OCI-LY3 (cell line): Measurements from ENCODE around the gene OGFR.

Source experiments
- H2AFZ ChIP-seq: fragments of 200-600, 300-600 bp; shearing (Covaris generic); 2 replicates; pipeline ENCODE4 v1.6.0; 2014; ENCODE audit warnings: antibody characterized with exemption, low read depth, low read length
- H3K27ac ChIP-seq: fragments of 200-600, 300-600 bp; sonication (generic); 2 replicates; pipeline ENCODE4 v1.5.1; 2014; ENCODE audit warnings: mild to moderate bottlenecking, low read length, moderate library complexity, mixed read lengths
- H3K27me3 ChIP-seq: fragments of 200-600, 300-600 bp; sonication (generic); 2 replicates; pipeline ENCODE4 v1.6.1; 2014; ENCODE audit warnings: low read depth, low read length, mixed read lengths
- H3K36me3 ChIP-seq: fragments of 200-600, 300-600 bp; sonication (generic); replicated peaks from 2 replicates; pipeline ENCODE3; 2014; ENCODE audit warnings: low read depth, low read length, mixed read lengths
- H3K4me1 ChIP-seq: fragments of 300-600, 200-600 bp; sonication (generic); 2 replicates; pipeline ENCODE4 v1.6.1; 2014; ENCODE audit warnings: low read length, mixed read lengths
- H3K4me2 ChIP-seq: fragments of 200-600, 300-600 bp; sonication (generic); 2 replicates; pipeline ENCODE4 v1.6.1; 2014; ENCODE audit warnings: low read length, mixed read lengths
- H3K4me3 ChIP-seq: fragments of 300-600, 200-600 bp; sonication (generic); 2 replicates; pipeline ENCODE4 v1.5.1; 2014; ENCODE audit warnings: antibody characterized with exemption, mild to moderate bottlenecking, low read length, moderate library complexity
- H3K79me2 ChIP-seq: fragments of 300-600, 200-600 bp; shearing (Covaris generic); 2 replicates; pipeline ENCODE4 v1.6.1; 2014; ENCODE audit warnings: mild to moderate bottlenecking, low read length, mixed read lengths
- H3K9ac ChIP-seq: fragments of 300-600, 200-600 bp; shearing (Covaris generic); 2 replicates; pipeline ENCODE4 v1.6.0; 2014; ENCODE audit warnings: mild to moderate bottlenecking, low read length, moderate library complexity
- H3K9me3 ChIP-seq: fragments of 200-600, 300-600 bp; shearing (Covaris generic); 2 replicates; pipeline ENCODE4 v1.6.1; 2014; ENCODE audit warnings: low read length, mixed read lengths; ENCODE audit not compliant: insufficient read depth
- H4K20me1 ChIP-seq: fragments of 200-600, 300-600 bp; sonication (generic); 2 replicates; pipeline ENCODE4 v1.6.1; 2016; ENCODE audit warnings: low read length, mixed read lengths; ENCODE audit not compliant: insufficient read depth
- CTCF ChIP-seq: fragments of 200-600, 300-600 bp; sonication (generic); IDR thresholded peaks from 2 replicates; pipeline ENCODE4 v1.5.1; 2014; ENCODE audit warnings: antibody characterized with exemption, low read length, low read depth
- EZH2phosphoT487 ChIP-seq: fragments of 200-600 bp; shearing (Covaris generic); IDR thresholded peaks from 2 replicates; pipeline ENCODE4 v1.6.1; 2018; ENCODE audit warnings: antibody characterized with exemption, mixed run types, low read depth

Gene OGFR

GRCh38 chr20:62792940-62793756 lies 11.5 kb upstream of the OGFR start:
- H3K27ac ChIP-seq: no peak overlapping the region
- peaks cover 8% of the 10 kb centered on the region for H3K36me3 ChIP-seq
- H4K20me1 ChIP-seq: peaks cover 8% of the 10 kb centered on the region; the same call in 1 of the 2 replicates
- H3K4me2 ChIP-seq: peak overlapping the region; percentile 88
- H3K4me3 ChIP-seq: peak overlapping the region; percentile 76
- H3K79me2 ChIP-seq: peaks cover 8% of the 10 kb centered on the region
- H2AFZ ChIP-seq: no peak overlapping the region
- no peaks in the 10 kb centered on the region for H3K9me3 ChIP-seq
- peaks cover 23% of the 10 kb centered on the region for H3K4me1 ChIP-seq
- TF ChIP-seq CTCF: no peak
- TF ChIP-seq EZH2phosphoT487: no peak
- H3K9ac ChIP-seq: peak overlapping the region; percentile 44; the same call in 1 of the 2 replicates
- peaks cover 38% of the 10 kb centered on the region for H3K27me3 ChIP-seq

- peaks cover 8% of the 10 kb centered on the region; the same call in 1 of the 2 replicates for H4K20me1 ChIP-seq
- no peak overlapping the region for H3K27ac ChIP-seq
- peaks cover 13% of the 10 kb centered on the region for H3K36me3 ChIP-seq
- H3K4me3 ChIP-seq: peak overlapping the region; percentile 76
- TF ChIP-seq EZH2phosphoT487: no peak
- TF ChIP-seq CTCF: no peak
- peak overlapping the region; percentile 44; the same call in 1 of the 2 replicates for H3K9ac ChIP-seq
- H3K79me2 ChIP-seq: peaks cover 8% of the 10 kb centered on the region
- H3K4me1 ChIP-seq: peaks cover 23% of the 10 kb centered on the region
- H2AFZ ChIP-seq: peak overlapping the region; percentile 32; the same call in 1 of the 2 replicates
- no peaks in the 10 kb centered on the region for H3K9me3 ChIP-seq
- H3K27me3 ChIP-seq: peaks cover 33% of the 10 kb centered on the region
- H3K4me2 ChIP-seq: peak overlapping the region; percentile 88
These were observed 11.0 kb upstream of the OGFR start for GRCh38 chr20:62793757-62794006.

- H3K4me1 ChIP-seq: peaks cover 23% of the 10 kb centered on the region
- peak overlapping the region; percentile 32; the same call in 1 of the 2 replicates for H2AFZ ChIP-seq
- TF ChIP-seq EZH2phosphoT487 (no peak), CTCF (no peak)
- peaks cover 8% of the 10 kb centered on the region; the same call in 1 of the 2 replicates for H4K20me1 ChIP-seq
- H3K36me3 ChIP-seq: peaks cover 17% of the 10 kb centered on the region
- H3K9me3 ChIP-seq: no peaks in the 10 kb centered on the region
- H3K4me3 ChIP-seq: peak overlapping the region; percentile 91
- peaks cover 28% of the 10 kb centered on the region for H3K27me3 ChIP-seq
- H3K9ac ChIP-seq: peak overlapping the region; percentile 97
- H3K27ac ChIP-seq: peak overlapping the region; percentile 92
- peaks cover 8% of the 10 kb centered on the region for H3K79me2 ChIP-seq
- peak overlapping the region; percentile 99 for H3K4me2 ChIP-seq
These were observed 10.5 kb upstream of the OGFR start for GRCh38 chr20:62794007-62794724.

GRCh38 chr20:62795023-62795761 lies 9.4 kb upstream of the OGFR start:
- Histone ChIP-seq H3K4me3 (peak overlapping the region; percentile 91), H3K36me3 (peaks cover 27% of the 10 kb centered on the region), H3K9me3 (no peaks in the 10 kb centered on the region), H3K4me2 (peak overlapping the region; percentile 99), H2AFZ (peak overlapping the region; percentile 80), H3K79me2 (peaks cover 8% of the 10 kb centered on the region), H3K9ac (peak overlapping the region; percentile 97), H4K20me1 (peaks cover 8% of the 10 kb centered on the region; the same call in 1 of the 2 replicates), H3K27ac (peak overlapping the region; percentile 92), H3K27me3 (peaks cover 18% of the 10 kb centered on the region), H3K4me1 (peaks cover 23% of the 10 kb centered on the region)
- TF ChIP-seq EZH2phosphoT487 (no peak), CTCF (no peak)
